Stomach (tissue), 4 donors: ENCODE measurements around the gene VAV3.

Experiments used
- EP300 ChIP-seq: sonication (generic); formaldehyde crosslinking; IDR thresholded peaks from one replicate; pipeline ENCODE4 v1.6.1; 2017; ENCODE audit warnings: antibody characterized with exemption
- POLR2A ChIP-seq, 4 donors: fragments of 450-650 bp; IDR thresholded peaks; one replicate each; pipeline ENCODE4 v1.6.1; 2016; ENCODE audit warnings: antibody characterized with exemption in 4 of 4, control low read depth in 2 of 4, mild to moderate bottlenecking in 1 of 4, moderate library complexity in 1 of 4
- POLR2AphosphoS5 ChIP-seq, 3 donors: sonication (generic); formaldehyde crosslinking; IDR thresholded peaks; one replicate each; pipeline ENCODE4 v1.6.1; 2016; ENCODE audit warnings: antibody characterized with exemption in 3 of 3
- TF ChIP-seq, protein P1 (sequence below), 7 experiments: fragments of 450-650 bp in 4 of 7; fragments of 200-600 bp in 3 of 7; sonication (generic) in 3 of 7; IDR thresholded peaks; one replicate each; pipeline ENCODE4 v1.5.1; 2016 to 2019; ENCODE audit warnings: antibody characterized with exemption in 7 of 7, control low read depth in 2 of 7, mild to moderate bottlenecking in 1 of 7

GRCh38 chr1:107920999-107921398, 44.0 kb downstream of the VAV3 start:
- TF ChIP-seq, protein P1, sequence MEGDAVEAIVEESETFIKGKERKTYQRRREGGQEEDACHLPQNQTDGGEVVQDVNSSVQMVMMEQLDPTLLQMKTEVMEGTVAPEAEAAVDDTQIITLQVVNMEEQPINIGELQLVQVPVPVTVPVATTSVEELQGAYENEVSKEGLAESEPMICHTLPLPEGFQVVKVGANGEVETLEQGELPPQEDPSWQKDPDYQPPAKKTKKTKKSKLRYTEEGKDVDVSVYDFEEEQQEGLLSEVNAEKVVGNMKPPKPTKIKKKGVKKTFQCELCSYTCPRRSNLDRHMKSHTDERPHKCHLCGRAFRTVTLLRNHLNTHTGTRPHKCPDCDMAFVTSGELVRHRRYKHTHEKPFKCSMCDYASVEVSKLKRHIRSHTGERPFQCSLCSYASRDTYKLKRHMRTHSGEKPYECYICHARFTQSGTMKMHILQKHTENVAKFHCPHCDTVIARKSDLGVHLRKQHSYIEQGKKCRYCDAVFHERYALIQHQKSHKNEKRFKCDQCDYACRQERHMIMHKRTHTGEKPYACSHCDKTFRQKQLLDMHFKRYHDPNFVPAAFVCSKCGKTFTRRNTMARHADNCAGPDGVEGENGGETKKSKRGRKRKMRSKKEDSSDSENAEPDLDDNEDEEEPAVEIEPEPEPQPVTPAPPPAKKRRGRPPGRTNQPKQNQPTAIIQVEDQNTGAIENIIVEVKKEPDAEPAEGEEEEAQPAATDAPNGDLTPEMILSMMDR (IDR thresholded peaks at IDR 0.05) = no peak
- no peak for TF ChIP-seq EP300
- no peak for TF ChIP-seq POLR2A (IDR thresholded peaks at IDR 0.05)
- TF ChIP-seq POLR2AphosphoS5 (IDR thresholded peaks at IDR 0.05) = no peak
